Measurements from ENCODE around the gene APOA5.
"Not testable (repeated sequence)": the region's sequence is repeated elsewhere in the genome, so short reads cannot be mapped to it uniquely, and the experiment has no call there.

The APOA5 gene

GRCh38 chr11:116827461-116827860, 35.8 kb upstream of the APOA5 start:
- no peak for DNase-seq

GRCh38 chr11:116826751-116827431, 35.2 kb upstream of the APOA5 start:
- DNase-seq: no peak

- no peak for DNase-seq
These were observed 34.4 kb upstream of the APOA5 start for GRCh38 chr11:116825854-116826750.

DNA sequence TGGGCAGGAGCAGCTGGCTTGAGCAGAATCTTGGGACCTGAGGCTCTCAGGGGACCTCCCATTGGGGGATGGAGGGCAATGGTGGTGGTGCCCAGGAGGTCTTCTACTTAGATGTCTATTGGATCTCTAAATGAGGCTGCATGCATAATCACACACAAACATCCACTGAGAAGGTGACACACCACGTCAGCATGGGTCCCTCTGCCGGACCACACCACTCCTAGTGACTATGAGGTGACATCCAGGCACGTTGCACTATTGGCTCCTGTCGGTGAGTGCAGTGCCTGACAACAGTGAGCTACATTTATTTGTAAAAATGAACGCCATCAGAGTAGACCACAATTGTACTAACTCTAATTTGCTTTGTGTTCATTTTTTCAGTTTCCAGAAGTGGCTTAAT, 33.8 kb upstream of the APOA5 start:
- no peak for DNase-seq

DNA sequence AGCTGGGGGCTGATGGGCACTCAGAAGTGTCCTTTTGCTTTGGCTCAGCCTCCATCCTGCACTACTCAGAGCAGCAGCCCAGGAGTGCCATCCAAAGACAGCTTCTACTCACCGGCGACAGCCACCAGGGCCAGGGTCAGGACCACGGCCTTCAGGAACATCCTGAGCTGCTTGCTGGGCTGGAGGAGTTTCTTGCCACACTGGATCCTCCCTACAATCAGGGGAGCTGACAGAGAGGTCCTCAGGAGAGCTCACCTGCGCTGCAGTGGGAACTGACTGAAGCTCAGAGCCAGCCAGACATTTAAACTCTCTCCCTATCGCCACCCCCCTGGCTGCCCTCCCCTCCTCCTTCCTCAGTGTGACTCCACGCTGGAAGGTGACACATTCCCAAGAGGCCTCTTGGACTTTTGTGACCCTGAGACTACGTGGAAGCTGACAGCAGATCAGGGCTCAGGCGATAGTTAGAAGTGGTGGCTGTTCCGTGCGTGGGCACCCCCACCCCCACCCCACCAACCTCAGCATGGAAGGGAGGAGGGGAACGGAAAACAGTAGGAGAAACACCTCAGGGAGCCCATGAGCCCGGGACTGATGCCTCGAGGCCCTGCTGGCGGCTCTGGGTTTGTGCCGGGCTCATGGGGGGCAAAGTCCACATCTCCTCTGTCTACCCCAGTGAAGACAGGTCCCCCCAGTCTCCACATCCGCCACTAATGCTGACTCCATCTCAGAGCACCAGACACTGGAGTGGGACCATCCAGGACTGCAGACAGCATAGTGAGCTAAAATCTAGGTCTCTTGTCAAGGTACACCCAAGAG, 31.6 kb upstream of the APOA5 start, which contains the start of gene APOA4:
Gene APOA4 (minus strand): TSS at position 274 of the 813 bp plus-strand sequence. CDS start 113 bp downstream, at position 161.
- no peak for DNase-seq

DNA sequence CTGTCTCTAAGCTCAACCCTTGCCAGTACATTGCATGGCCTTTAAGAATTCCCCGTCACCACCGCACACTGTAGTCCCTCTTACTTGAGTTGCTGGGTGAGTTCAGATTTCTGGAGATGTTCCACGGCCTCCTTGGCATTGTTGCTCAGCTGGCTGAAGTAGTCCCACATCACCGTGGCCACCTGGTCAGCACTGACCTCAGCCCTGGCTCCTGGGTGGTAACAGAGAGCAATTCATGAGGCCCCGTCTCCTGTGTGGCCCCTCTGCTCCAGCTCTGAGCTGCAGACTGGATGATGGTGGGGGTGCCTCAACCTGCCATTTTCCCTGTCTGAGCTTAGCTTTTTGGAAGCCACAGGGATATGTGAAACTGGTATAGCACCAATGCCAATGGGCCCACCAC, 30.9 kb upstream of the APOA5 start:
- DNase-seq: no peak

DNA sequence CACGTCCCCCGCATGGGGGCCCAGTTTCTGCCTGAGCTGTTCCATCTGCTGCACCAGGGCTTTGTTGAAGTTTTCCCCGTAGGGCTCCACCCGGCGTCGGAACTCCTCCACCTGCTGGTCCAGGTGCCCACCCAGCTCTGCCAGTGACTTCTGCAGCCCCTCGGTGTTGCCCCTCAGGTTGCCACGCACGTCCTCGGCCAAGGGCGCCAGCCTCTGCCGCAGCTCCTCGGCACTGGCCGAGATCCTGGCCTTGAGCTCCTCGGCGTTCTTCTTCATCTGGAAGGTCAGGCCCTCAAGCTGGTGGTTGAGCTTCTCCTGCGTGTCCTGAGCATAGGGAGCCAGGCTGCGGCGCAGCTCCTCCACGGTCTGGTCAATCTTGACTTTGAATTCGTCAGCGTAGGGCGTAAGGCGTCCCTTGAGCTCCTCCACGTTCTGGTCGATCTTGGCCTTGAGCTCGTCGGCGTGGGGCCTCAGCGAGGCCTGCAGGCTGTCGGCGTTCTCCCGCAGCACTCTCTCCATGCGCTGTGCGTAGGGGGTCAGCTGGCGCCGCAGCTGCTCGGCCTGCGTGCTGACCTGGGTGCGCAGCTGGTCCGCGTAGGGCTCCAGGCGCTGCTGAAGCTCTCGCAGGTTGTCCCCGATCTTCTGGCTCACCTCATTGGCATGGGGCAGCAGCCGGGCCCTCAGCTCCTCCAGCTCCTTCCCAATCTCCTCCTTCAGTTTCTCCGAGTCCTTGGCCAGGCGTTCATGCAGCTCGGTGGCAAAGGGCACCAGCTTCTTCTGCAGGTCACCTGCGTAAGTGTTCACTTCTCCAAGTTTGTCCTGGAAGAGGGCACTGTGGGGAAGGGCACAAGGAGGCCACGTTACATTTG, 29.6 kb upstream of the APOA5 start:
- no peak for DNase-seq

GRCh38 chr11:116819049-116819448, 27.4 kb upstream of the APOA5 start:
- DNase-seq: no peak

- DNase-seq: no peak
These were observed 22.8 kb upstream of the APOA5 start for GRCh38 chr11:116814502-116814901.

DNA sequence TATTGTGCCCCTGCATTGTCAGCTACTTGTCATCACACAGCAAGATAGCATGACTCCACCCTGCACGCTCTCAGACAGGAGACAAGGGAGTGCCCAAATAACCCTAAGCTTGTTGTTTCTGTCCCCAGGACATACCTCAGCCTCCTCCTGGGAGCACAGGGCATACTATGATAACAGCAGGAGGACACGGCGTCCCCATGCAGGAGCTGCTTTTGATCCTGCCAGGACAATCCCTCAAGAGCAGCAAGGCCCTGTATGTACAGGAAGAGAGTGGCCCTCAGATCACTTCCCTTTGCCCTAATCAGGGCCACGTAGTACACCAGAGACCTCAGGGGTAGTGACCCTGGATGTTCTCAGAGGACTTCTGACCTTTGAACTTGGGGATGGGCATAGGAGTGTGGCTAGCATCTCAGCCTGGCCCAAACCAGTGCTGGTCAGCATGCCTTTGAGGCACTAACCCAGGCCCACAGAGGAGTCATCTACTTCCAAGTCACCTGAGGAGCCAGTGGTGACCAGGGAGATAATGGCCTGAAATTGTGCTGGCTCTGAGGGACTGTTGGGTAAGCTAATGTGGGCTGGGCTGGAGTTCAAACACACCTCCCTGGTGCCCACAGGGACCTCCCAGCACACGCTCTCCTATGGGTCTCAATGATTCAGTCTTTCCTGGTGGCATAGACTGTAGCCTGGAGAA, 22.2 kb upstream of the APOA5 start:
- DNase-seq: no peak

GRCh38 chr11:116813170-116813569, 21.5 kb upstream of the APOA5 start:
- DNase-seq: no peak

- DNase-seq: no peak
These were observed 20.4 kb upstream of the APOA5 start for GRCh38 chr11:116812109-116812508.

DNA sequence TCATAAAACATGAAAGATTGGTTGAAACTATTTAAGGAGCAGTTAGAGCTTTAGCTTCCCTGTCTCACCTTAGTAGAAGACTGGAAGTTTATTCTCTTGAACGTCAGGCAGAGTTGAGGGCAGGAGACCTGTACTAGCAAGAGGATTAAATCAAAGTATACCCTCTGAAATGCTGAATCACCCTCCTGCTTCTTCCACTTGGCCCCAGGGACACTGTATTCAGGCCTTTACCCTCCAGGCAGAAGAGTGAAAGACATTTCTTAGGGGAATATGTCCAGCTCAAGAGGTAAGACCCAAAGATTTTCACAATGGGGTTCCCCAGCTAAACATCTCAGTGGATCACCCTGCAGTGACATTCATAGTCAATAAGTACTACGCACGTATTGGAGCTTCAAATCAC, 19.5 kb upstream of the APOA5 start:
- DNase-seq: no peak

DNA sequence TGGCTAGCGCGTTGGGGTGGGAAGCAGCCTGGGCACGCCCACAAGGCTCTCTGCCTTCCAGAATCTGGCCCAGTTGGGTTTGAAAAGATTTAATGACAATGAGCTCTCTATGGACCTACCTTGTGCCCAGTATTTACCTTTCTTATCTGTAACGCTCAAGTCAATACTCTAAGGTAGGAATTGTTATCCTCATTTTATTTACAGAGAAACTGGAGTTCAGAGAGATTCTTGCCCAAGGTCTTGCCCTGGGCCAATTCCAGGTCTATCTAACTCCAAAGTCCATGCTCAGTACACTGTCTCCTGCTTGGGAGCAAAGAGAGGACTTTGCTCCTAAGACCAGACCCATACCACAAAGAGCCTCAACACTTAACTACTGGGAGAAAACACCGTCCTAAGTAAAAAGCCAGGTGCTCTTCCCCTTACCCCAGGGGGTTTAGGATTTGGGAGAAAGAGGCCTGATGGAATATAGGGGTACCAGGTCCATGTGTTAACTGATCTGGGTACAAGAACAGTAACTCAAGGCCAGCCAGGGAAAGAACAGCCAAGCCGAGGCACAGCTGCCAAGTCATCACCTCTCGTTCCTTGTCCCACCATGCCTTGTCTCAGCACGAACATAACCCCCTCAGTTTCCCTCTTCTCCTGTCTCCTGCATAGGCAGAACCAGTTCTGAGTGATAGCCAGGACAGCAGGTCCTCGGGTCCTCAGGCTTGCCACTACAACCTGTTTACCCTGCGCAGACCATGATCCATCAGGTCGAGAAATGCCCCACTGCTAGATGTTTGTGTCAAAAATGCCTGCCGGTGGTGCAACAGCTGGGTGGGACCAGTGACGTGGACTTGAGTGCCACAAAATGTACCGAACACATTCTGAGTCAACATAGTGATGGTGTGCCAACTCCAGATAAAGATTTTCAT, 16.8 kb upstream of the APOA5 start:
- no peak for DNase-seq

- no peak for DNase-seq
These were observed 16.1 kb upstream of the APOA5 start for GRCh38 chr11:116807601-116808261.

DNA sequence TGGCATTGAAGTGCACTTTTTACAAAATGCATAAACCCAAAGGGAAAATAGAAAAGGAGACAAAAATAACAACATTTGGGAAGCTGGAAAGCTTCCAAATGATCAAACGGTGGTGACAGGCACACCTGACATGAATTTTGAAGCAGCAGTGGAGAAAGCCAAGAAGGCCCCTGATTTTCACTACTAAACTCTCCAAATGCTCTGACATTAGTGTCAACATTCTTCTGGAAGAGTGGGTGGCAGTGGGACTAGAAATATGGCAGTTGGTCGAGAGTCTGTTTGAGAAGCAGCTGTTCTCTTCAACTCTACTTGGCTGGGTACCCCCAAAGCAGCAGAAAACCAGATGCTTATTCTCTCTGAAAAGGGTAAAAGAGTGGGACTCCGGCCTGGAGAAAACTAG, 12.3 kb upstream of the APOA5 start:
- DNase-seq: no peak

GRCh38 chr11:116801662-116802061, 10.0 kb upstream of the APOA5 start:
- DNase-seq: not testable (repeated sequence)

DNA sequence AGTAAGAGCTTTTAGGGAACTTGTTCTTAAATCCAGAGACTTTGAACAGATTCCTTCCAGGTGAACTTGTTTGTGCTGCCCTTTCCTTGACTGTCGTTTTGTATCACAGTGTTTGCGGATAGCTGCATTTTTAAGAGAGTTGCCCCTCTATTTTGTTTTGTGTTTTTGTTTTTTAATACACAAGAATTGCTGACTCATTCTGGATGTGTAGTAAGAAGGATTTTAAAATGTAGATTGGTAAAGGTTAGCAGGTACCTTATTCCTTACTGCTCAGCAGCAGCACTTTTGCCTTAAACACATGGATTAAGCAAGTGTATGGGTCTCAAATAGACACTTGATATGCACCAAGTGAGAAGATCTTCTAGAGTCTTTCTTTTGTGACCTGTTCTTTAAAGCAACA, 8.9 kb upstream of the APOA5 start:
- no peak for DNase-seq

- no peak for DNase-seq
These were observed 6.7 kb upstream of the APOA5 start for GRCh38 chr11:116798368-116798767.

- DNase-seq: no peak
These were observed 6.1 kb upstream of the APOA5 start for GRCh38 chr11:116797816-116798215.
